HCT116 (cell line): ENCODE results near the gene TBL1X. TPM values are rescaled to one million over a fixed set of nuclear protein-coding genes. Genes with fewer than 3 reads are reported as not detected.

Source experiments
- ATAC-seq: fragments of 200-7000 bp; cut with Tn5 transposase; 2 replicates; pipeline ENCODE4 v1.9.1; 2020; ENCODE audit warnings: mild to moderate bottlenecking, moderate library complexity
- BruUV-seq: library from RNA; stranded (reverse); fragments of 400-500 nt; replicated peaks from 2 replicates; lab custom pipeline; 2021; lab: Mats Ljungman, UMichigan
- CTCF ChIA-PET: fragments of 300-600 bp; sonication (Branson Sonifier 250); formaldehyde crosslinking; loops from one replicate; lab custom pipeline; 2021; ENCODE audit warnings: antibody characterized with exemption; lab: Charles Lee
- POLR2A ChIA-PET: fragments of 300-600, 350-600 bp; sonication (Branson Sonifier 250); formaldehyde crosslinking; loops from one replicate; lab custom pipeline; 2021; ENCODE audit warnings: antibody characterized with exemption; lab: Charles Lee
- RAD21 ChIA-PET, 2 experiments: fragments of 300-600 bp; sonication (Branson Sonifier 250); formaldehyde crosslinking; loops; one replicate each; lab custom pipeline; 2023; ENCODE audit warnings: low total read pairs in 2 of 2; ENCODE audit not compliant: uncharacterized antibody in 2 of 2, unreplicated experiment in 2 of 2, low non-redundant PET in 1 of 2; lab: Charles Lee
- DNase-seq: peaks from one replicate; pipeline ENCODE4 v3.0.0-alpha.2; 2010; ENCODE audit warnings: low read depth, low spot score
- H2AFZ ChIP-seq: fragments of 200-600 bp; shearing (Covaris generic), sonication (generic); 2 replicates; pipeline ENCODE4 v1.6.1; 2017; ENCODE audit warnings: low read depth, mixed run types, mixed read lengths, antibody characterized with exemption, low read length; ENCODE audit not compliant: poor library complexity, severe bottlenecking
- H3K27ac ChIP-seq: 2 replicates; pipeline ENCODE4 v1.5.1; 2012; ENCODE audit warnings: low read depth, low read length
- H3K27me3 ChIP-seq: fragments of 200-600 bp; sonication (generic); 2 replicates; pipeline ENCODE4 v1.6.1; 2016; ENCODE audit warnings: mixed run types, low read length, mixed read lengths; ENCODE audit not compliant: insufficient read depth
- H3K36me3 ChIP-seq, 2 experiments: fragments of 200-500 bp in 1 of 2; fragments of 200-600 bp in 1 of 2; sonication (Bioruptor generic) in 1 of 2; sonication (generic) in 1 of 2; 2 replicates each; pipeline versions ENCODE4 v1.5.1 to v1.6.1; 2014 to 2016; ENCODE audit warnings: low read length in 2 of 2, inconsistent platforms in 1 of 2, mixed read lengths in 1 of 2, mixed run types in 1 of 2; ENCODE audit not compliant: insufficient read depth in 2 of 2, control insufficient read depth in 1 of 2
- H3K4me1 ChIP-seq, 2 experiments: fragments of 200-600 bp in 1 of 2; sonication (generic) in 1 of 2; 2 replicates each; pipeline versions ENCODE4 v1.5.1 to v1.6.1; 2012 to 2017; ENCODE audit warnings: low read length in 2 of 2, inconsistent platforms in 1 of 2, mild to moderate bottlenecking in 1 of 2, mixed read lengths in 1 of 2, mixed run types in 1 of 2, moderate library complexity in 1 of 2; ENCODE audit not compliant: insufficient read depth in 2 of 2, control insufficient read depth in 1 of 2
- H3K4me2 ChIP-seq: fragments of 200-600 bp; sonication (generic); 2 replicates; pipeline ENCODE4 v1.6.1; 2017; ENCODE audit warnings: mixed run types, low read length, mixed read lengths
- H3K4me3 ChIP-seq, 2 experiments: fragments of 200-600 bp in 1 of 2; sonication (generic) in 1 of 2; replicated peaks in 1 of 2; 2 replicates each; pipeline ENCODE4 v1.5.1; 2011 to 2016; ENCODE audit warnings: low read length in 2 of 2, control low read depth in 1 of 2, low read depth in 1 of 2, mild to moderate bottlenecking in 1 of 2, mixed read lengths in 1 of 2, mixed run types in 1 of 2
- H3K79me2 ChIP-seq: fragments of 200-600 bp; sonication (generic); 2 replicates; pipeline ENCODE4 v1.6.1; 2017; ENCODE audit warnings: mild to moderate bottlenecking, mixed run types, low read length, moderate library complexity, mixed read lengths; ENCODE audit not compliant: insufficient read depth
- H3K9ac ChIP-seq: fragments of 200-600 bp; sonication (generic); 2 replicates; pipeline ENCODE4 v1.6.1; 2016; ENCODE audit warnings: low read length, mixed read lengths
- H3K9me2 ChIP-seq: fragments of 200-600 bp; sonication (generic), shearing (Covaris generic); 2 replicates; pipeline ENCODE4 v1.6.1; 2017; ENCODE audit warnings: mixed run types, mild to moderate bottlenecking, moderate library complexity; ENCODE audit not compliant: insufficient read depth
- H3K9me3 ChIP-seq, 2 experiments: fragments of 200-500 bp in 1 of 2; fragments of 200-600 bp in 1 of 2; sonication (Bioruptor generic) in 1 of 2; sonication (generic) in 1 of 2; 2 replicates each; pipeline ENCODE4 v1.6.1; 2014 to 2017; ENCODE audit warnings: low read length in 2 of 2, mixed read lengths in 2 of 2, inconsistent platforms in 1 of 2, low read depth in 1 of 2, mild to moderate bottlenecking in 1 of 2, mixed run types in 1 of 2, moderate library complexity in 1 of 2; ENCODE audit not compliant: control insufficient read depth in 1 of 2, insufficient read depth in 1 of 2
- H4K20me1 ChIP-seq: fragments of 200-600 bp; sonication (generic), shearing (Covaris generic); 2 replicates; pipeline ENCODE4 v1.6.1; 2017; ENCODE audit warnings: mixed run types, mild to moderate bottlenecking, moderate library complexity; ENCODE audit not compliant: insufficient read depth
- CBX3 ChIP-seq: IDR thresholded peaks from 2 replicates; pipeline ENCODE4 v1.6.1; 2012; ENCODE audit warnings: low read depth
- EGR1 ChIP-seq: IDR thresholded peaks from 2 replicates; pipeline ENCODE4 v1.6.1; 2012; ENCODE audit warnings: low read depth
- ELF1 ChIP-seq: IDR thresholded peaks from 2 replicates; pipeline ENCODE4 v1.6.1; 2012; ENCODE audit warnings: low read depth, borderline replicate concordance
- EZH2phosphoT487 ChIP-seq: fragments of 200-600 bp; IDR thresholded peaks from 2 replicates; pipeline ENCODE4 v1.6.1; 2018; ENCODE audit warnings: antibody characterized with exemption, borderline replicate concordance
- FOSL1 ChIP-seq: IDR thresholded peaks from 2 replicates; pipeline ENCODE4 v1.6.1; 2012; ENCODE audit warnings: low read depth
- JUND ChIP-seq: IDR thresholded peaks from 2 replicates; pipeline ENCODE4 v1.6.1; 2012
- POLR2AphosphoS5 ChIP-seq: IDR thresholded peaks from 2 replicates; pipeline ENCODE4 v1.6.1; 2011; ENCODE audit warnings: mild to moderate bottlenecking, low read depth, low read length, moderate library complexity
- RAD21 ChIP-seq: IDR thresholded peaks from 2 replicates; pipeline ENCODE4 v1.6.1; 2012; ENCODE audit warnings: low read depth, mild to moderate bottlenecking
- TCF7L2 ChIP-seq: IDR thresholded peaks from 2 replicates; pipeline ENCODE4 v1.7.0; 2011; ENCODE audit warnings: borderline replicate concordance, inconsistent platforms; ENCODE audit not compliant: insufficient read depth, insufficient read length; ENCODE audit errors: extremely low read depth
- ZBTB33 ChIP-seq: IDR thresholded peaks from 2 replicates; pipeline ENCODE4 v1.6.1; 2011; ENCODE audit warnings: mild to moderate bottlenecking, low read length, moderate library complexity; ENCODE audit not compliant: insufficient replicate concordance; ENCODE audit errors: extremely low read depth
- ZNF274 ChIP-seq: fragments of 200-500 bp; sonication (Bioruptor generic); IDR thresholded peaks from 2 replicates; pipeline ENCODE4 v1.6.1; 2014; ENCODE audit warnings: mild to moderate bottlenecking, low read depth, low read length, inconsistent platforms
- intact Hi-C: fragments of 100-400 bp; cut with micrococcal nuclease; formaldehyde crosslinking; loops from 2 replicates; pipeline ENCODE4 v1.10.0; 2022
- total RNA-seq: library from RNA; stranded (reverse); gene quantifications from one replicate; pipeline ENCODE4 v1.2.1, GENCODE V29; 2021; ENCODE audit not compliant: unreplicated experiment

Gene TBL1X
- total RNA-seq, 1 experiment from 2014 or later: 37.8 TPM

DNA sequence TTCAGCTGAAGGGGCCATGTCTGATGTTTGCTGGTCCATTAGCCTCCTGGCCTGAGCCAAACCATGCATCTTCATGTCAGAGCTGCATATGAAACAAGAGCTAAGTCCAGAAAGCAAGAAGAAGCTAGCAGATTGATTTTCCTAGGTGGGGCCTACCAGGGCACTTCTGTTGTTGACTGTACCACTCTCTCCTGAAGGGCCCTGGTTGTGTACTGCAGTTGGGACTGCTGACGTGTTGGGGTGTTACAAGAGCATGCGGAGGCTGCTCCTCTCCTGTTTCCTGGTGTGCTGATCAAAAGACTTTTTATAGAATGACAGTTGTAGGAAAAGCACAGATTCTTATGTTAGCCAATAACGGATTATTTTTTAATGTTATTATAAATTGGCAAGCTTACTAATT is 145.1 kb downstream of the TBL1X start:
- ATAC-seq (no peak), DNase-seq (no peak)
- ChIA-PET CTCF (no interaction called here), RAD21 (no interaction called here), POLR2A (no interaction called here)
- no peak overlapping the region for H2AFZ ChIP-seq
- no peak overlapping the region for H3K4me3 ChIP-seq
- no peak for TF ChIP-seq ZBTB33
- TF ChIP-seq CBX3: no peak
- TF ChIP-seq ZNF274: no peak
- TF ChIP-seq FOSL1: no peak
- TF ChIP-seq EZH2phosphoT487: no peak
- no peak for TF ChIP-seq TCF7L2
- no peak for TF ChIP-seq EGR1
- TF ChIP-seq RAD21: no peak
- no peak for TF ChIP-seq POLR2AphosphoS5
- no peak for TF ChIP-seq ELF1
- TF ChIP-seq JUND: no peak
- H3K4me2 ChIP-seq: no peak overlapping the region
- H3K79me2 ChIP-seq: no peaks in the 10 kb centered on the region
- no peaks in the 10 kb centered on the region for H3K27me3 ChIP-seq
- H3K9me2 ChIP-seq: no peaks in the 10 kb centered on the region
- H3K9me3 ChIP-seq: no peaks in the 10 kb centered on the region
- intact Hi-C loops: no loop called here
- no peaks in the 10 kb centered on the region for H3K36me3 ChIP-seq
- H3K9ac ChIP-seq: no peak overlapping the region
- H3K4me1 ChIP-seq: peaks cover 0 to 4% of the 10 kb centered on the region in 2 experiments; a peak in 1 of 4 replicates
- no peak overlapping the region for H3K27ac ChIP-seq
- BruUV-seq: no TSS peak
- H4K20me1 ChIP-seq: no peaks in the 10 kb centered on the region
